Activated CD8-positive, alpha-beta memory T cell treated with anti-CD3 and anti-CD28 coated beads for 1 hour (primary cell): ENCODE measurements around the gene FOXF1.

Experiments used
- DNase-seq, 2 donors: peaks; one replicate each; pipeline ENCODE4 v3.0.0-alpha.2; 2020; ENCODE audit warnings: low read depth in 1 of 2; ENCODE audit errors: extremely low read depth in 1 of 2

FOXF1 gene

GRCh38 chr16:86554599-86554916, 44.2 kb downstream of the FOXF1 start:
- no peak for DNase-seq

GRCh38 chr16:86554917-86555703, 44.8 kb downstream of the FOXF1 start, which contains the start of gene MTHFSD:
TSS of gene MTHFSD (minus strand) at chr16:86555235. CDS start at chr16:86555184, 51 bp downstream.
- DNase-seq: peak; percentile 85 to 97

GRCh38 chr16:86555704-86556075, 45.4 kb downstream of the FOXF1 start:
- no peak for DNase-seq

GRCh38 chr16:86556576-86556975, 46.2 kb downstream of the FOXF1 start:
- no peak for DNase-seq

- no peak for DNase-seq
These were observed 47.3 kb downstream of the FOXF1 start for GRCh38 chr16:86557587-86557986.

GRCh38 chr16:86558355-86559193, 48.2 kb downstream of the FOXF1 start:
- DNase-seq: no peak

- DNase-seq: no peak
These were observed 49.5 kb downstream of the FOXF1 start for GRCh38 chr16:86559802-86560305.

- no peak for DNase-seq
These were observed 52.0 kb downstream of the FOXF1 start for GRCh38 chr16:86562356-86562755.

- DNase-seq: peak; percentile 71 to 72
These were observed 53.4 kb downstream of the FOXF1 start for GRCh38 chr16:86563469-86564345.
